ENCODE measurements around the gene RASGEF1B.

RASGEF1B gene

DNA sequence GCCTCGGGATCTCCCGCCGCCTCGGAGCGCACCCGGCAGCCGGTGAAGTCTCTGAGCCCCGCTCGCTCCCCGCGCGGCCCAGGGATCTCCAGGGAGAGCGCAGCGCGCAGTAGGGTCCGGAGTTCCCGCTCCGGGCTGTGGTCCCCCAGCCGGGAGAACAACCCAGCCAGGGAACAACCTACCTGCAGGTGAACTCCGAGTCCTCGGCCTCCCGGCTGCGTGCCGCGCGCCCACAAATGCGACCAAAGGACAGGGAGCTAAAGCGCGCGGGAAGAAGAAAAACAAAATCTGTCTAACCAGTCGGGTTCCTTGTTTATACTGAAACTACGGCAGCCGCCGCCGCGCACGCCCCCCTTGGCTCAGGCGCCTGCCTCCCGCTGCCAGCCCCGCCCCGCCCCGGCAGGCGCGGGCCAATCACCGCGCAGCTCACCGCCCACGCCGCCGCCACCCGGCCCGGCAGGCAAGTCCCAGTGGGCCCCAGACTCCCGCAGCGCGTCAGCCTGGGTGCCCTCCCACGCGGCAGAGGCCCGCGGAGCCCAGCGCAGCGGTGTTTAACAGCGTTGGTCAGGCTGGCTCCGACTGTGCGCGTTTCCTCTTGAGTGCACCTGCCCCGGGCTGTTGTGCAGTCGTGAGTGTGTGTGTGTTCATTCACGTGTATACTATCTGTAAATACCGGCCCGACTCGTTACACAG lies at the start of gene RASGEF1B:
RASGEF1B (minus strand) TSS at position 320 of the 693 bp plus-strand sequence. CDS start 12,399 bp downstream, outside the sequence.
- H3K4me1 Mint-ChIP-seq (ENCODE audit: low read depth): peaks cover 58% of the 10 kb centered on the region
- H3K4me3 Mint-ChIP-seq: peak within 1 kb of the TSS; percentile 94
- peak within 1 kb of the TSS; percentile 94 for H3K27ac Mint-ChIP-seq
- no peaks in the 10 kb centered on the region for H3K36me3 Mint-ChIP-seq (ENCODE audit: low read depth)
- no peaks in the 10 kb centered on the region for H3K9me3 Mint-ChIP-seq
- no peaks in the 10 kb centered on the region for H3K27me3 Mint-ChIP-seq

DNA sequence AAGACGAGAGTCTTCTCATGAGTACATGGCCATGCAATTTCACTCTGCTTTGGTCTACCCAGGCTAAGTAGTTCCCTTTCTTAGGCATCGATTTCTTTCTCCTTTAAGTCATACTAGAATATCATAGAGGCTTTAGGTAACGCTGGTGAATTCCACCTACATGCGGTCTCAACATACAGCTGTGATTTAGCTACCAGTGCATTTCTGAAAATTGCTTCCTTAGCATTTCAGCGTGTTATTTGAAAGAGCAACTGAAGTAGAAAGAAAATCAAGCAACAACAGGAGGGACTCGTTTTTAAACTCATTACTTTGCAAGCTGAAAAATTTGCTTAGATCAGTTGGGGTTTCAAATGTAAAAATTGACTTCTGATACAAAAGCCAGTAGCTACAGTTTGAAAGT lies 48.1 kb upstream of the RASGEF1B start:
- Mint-ChIP-seq H3K36me3 (ENCODE audit: low read depth) (no peaks in the 10 kb centered on the region), H3K27ac (no peak overlapping the region), H3K4me3 (no peak overlapping the region), H3K4me1 (ENCODE audit: low read depth) (peaks cover 18% of the 10 kb centered on the region), H3K9me3 (no peaks in the 10 kb centered on the region), H3K27me3 (no peaks in the 10 kb centered on the region)

DNA sequence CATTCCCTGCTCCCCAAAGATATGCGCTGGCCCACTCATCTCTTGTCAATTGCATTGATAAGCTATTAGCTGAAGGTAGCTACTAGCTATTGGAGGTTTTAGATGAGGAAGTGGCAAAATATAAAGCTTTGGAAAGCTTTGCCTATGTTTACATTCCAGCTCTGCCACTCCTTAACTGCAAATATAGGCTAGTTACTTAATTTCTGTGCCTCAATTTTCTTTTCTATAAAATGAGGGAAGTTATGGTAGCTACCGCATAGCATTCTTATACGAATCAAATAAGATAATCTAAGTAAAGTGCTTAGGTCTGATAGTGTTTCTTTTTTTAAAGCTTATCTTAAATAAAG lies 47.7 kb upstream of the RASGEF1B start:
- no peaks in the 10 kb centered on the region for H3K9me3 Mint-ChIP-seq
- no peak overlapping the region for H3K4me3 Mint-ChIP-seq
- peaks cover 18% of the 10 kb centered on the region for H3K4me1 Mint-ChIP-seq (ENCODE audit: low read depth)
- H3K36me3 Mint-ChIP-seq (ENCODE audit: low read depth): no peaks in the 10 kb centered on the region
- no peak overlapping the region for H3K27ac Mint-ChIP-seq
- H3K27me3 Mint-ChIP-seq: no peaks in the 10 kb centered on the region

DNA sequence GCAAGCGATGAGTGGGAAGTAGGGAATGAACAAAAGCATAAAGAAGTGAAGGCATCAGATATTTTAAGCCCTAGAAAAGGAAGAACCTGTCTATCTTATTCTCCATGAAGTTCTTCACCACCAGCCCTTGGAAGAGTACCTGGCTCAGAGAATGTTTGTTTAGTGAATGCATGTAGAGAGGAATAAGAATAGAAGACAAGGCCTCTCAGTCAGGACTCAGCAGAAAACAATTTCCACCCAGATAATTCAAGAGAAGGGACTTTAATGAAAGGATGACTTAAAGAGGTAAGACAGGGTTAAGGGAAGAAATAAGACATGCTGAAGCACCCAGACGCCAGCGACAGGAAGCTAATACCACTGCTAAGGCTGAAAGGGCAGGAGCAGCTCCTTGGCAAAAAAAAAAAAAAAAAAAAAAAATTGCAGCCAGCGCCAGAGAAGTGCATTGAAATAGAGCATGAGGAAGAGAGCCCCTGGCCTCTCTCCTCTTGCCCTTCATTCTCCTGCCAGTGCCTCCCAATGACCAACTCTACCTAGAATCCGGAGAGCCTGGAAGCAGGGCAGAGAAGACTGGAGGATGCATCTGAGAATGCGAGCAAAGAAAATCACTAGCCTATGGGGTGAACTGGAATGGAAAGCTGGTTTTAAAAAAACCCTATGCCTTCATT lies 47.2 kb upstream of the RASGEF1B start:
- no peak overlapping the region for H3K4me3 Mint-ChIP-seq
- H3K36me3 Mint-ChIP-seq (ENCODE audit: low read depth): no peaks in the 10 kb centered on the region
- H3K27me3 Mint-ChIP-seq: no peaks in the 10 kb centered on the region
- H3K9me3 Mint-ChIP-seq: no peaks in the 10 kb centered on the region
- H3K4me1 Mint-ChIP-seq (ENCODE audit: low read depth): peaks cover 17% of the 10 kb centered on the region
- no peak overlapping the region for H3K27ac Mint-ChIP-seq

DNA sequence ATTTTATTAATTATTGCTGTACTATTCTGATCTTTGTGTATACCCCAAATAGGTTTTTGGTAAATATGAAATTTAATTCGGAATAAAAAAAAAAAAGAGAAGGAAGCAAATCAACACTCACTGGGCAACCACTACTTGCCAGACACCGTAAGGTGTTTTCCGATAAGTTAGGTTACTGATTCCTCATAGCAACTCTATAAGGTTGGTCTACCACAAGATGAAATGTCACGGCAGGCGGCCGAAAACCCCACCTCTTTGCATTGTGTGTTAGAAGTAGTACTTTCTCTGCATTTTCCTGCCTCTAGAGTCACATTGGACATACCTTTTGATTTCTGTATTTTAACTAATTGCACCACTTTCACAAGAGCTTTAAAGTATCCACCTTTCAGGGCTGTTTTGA lies 44.5 kb upstream of the RASGEF1B start:
- Mint-ChIP-seq H3K4me1 (ENCODE audit: low read depth) (peaks cover 28% of the 10 kb centered on the region), H3K36me3 (ENCODE audit: low read depth) (no peaks in the 10 kb centered on the region), H3K27ac (no peak overlapping the region), H3K9me3 (no peaks in the 10 kb centered on the region), H3K4me3 (no peak overlapping the region), H3K27me3 (no peaks in the 10 kb centered on the region)

DNA sequence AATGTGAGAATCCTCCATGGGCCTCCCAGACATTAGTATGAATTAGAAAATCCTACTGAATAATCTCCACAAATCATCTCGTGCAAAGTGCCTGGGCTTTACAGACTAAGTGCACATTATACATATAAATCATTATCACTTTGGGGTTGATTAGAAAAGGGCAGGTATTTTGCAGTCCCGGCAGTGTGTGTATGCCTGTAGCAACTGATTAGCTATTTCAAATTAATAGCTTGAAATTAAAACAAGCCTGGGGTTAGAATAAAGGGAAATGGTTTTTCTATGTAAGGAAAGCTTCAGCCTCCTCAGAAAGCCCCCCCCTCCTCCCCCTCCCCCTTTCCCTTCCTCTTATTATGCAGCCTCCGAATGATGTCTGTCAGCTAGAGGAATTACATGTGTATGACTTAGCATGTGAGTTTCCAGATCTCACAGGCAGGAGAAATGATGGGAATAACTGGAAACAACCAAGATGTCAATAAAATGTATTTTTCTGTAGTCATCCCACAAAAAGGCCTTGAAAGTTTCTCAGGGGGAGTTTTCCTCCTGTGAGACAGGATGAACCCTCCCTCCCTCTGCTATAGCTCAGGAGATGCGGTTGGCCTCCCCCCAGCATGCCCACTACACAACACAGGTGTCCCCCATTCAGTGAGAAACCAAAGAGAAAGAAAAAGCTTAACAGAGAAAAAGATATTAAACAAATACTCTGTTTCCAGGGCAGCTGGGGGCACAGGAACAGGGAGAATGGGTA lies 41.2 kb upstream of the RASGEF1B start:
- Mint-ChIP-seq H3K4me3 (no peak overlapping the region), H3K9me3 (no peaks in the 10 kb centered on the region), H3K27ac (no peak overlapping the region)

DNA sequence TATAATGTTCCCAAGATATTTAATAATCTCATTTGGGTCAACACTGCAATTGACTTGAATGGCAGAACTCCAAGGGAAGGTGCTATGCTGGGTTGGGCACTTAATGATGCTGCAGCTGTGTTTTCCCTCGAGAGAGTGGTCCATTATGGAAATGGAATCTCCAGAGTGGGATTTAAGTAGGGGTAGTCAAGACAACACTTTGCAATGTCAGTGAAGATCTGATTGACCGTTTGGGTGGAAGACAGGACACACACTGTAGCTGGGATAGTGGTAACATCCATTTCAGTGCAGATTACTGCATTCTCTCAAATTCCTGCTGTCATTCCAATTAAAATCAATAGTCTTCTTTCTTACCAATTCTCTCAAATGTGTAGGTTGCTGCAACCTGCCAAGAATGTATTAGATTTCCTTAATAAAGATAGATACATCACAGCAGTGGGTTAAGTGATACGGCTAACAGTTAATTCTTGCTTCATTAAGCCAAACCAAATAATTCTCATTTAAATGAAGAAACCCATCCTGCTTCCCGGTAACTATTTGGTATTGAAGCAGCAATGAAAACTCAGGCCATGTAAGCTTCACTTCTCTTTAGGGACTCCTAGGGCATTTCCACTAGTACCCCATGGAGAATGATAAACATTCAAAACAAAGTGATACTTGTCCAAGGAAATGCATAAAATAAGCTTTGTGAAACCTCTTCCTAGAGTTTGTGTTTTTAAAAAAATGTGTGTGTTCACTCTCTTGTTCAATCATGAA lies 40.5 kb upstream of the RASGEF1B start:
- H3K4me3 Mint-ChIP-seq: no peak overlapping the region
- no peaks in the 10 kb centered on the region for H3K36me3 Mint-ChIP-seq (ENCODE audit: low read depth)
- no peaks in the 10 kb centered on the region for H3K9me3 Mint-ChIP-seq
- H3K4me1 Mint-ChIP-seq (ENCODE audit: low read depth): peaks cover 67% of the 10 kb centered on the region
- H3K27ac Mint-ChIP-seq: no peak overlapping the region
- H3K27me3 Mint-ChIP-seq: no peaks in the 10 kb centered on the region

More for the DNA sequence above, 41.2 kb upstream of the RASGEF1B start:
- H3K36me3 Mint-ChIP-seq (ENCODE audit: low read depth): no peaks in the 10 kb centered on the region
- H3K27me3 Mint-ChIP-seq: no peaks in the 10 kb centered on the region
- H3K4me1 Mint-ChIP-seq (ENCODE audit: low read depth): peaks cover 59% of the 10 kb centered on the region

DNA sequence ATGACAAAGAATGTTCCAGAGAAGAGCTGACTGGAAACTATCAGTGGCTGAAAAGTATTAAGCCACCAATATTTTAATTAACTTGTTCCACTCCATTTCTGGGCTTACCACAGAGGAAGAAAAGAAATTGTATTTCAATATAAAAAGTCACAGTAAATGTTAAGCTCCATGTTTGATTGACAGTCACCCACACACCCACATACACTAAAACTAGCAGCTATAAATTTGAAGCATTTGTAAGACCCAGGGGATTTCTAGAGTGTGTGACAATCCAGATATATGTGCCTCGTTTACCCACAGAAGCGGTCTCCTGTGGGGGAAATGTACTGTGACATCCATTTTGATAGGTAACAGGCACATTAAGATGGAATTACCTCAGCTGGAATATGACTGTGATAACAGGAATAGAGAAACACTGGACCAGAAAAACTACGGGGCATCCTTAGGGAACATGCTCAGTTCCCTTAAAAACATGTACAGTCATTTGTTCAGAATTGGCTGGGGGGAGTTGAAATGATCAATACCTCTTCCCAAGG lies 39.0 kb upstream of the RASGEF1B start:
- H3K4me1 Mint-ChIP-seq (ENCODE audit: low read depth): peaks cover 76% of the 10 kb centered on the region
- H3K27ac Mint-ChIP-seq: no peak overlapping the region
- H3K36me3 Mint-ChIP-seq (ENCODE audit: low read depth): no peaks in the 10 kb centered on the region
- H3K9me3 Mint-ChIP-seq: no peaks in the 10 kb centered on the region
- no peaks in the 10 kb centered on the region for H3K27me3 Mint-ChIP-seq
- H3K4me3 Mint-ChIP-seq: no peak overlapping the region

DNA sequence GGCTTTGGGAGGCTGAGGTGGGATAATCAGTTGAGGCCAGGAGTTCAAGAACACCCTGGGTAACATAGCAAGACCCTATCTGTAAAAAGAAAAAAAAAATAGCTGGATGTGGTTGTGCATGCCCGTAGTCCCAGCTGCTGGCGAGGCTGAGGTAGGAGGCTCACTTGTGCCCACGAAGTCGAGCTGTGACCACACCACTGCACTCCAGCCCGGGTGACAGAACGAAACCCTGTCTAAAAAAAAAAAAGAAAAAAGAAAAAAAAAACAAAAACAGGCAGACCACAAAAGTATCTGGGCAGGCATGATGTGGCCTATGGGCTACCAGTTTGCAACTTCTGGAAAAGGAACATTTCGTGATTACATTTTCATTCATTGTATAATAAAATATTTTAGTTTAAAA lies 38.1 kb upstream of the RASGEF1B start:
- Mint-ChIP-seq H3K4me1 (ENCODE audit: low read depth) (peaks cover 85% of the 10 kb centered on the region), H3K4me3 (no peak overlapping the region), H3K9me3 (no peaks in the 10 kb centered on the region), H3K27ac (no peak overlapping the region), H3K36me3 (ENCODE audit: low read depth) (no peaks in the 10 kb centered on the region), H3K27me3 (no peaks in the 10 kb centered on the region)

DNA sequence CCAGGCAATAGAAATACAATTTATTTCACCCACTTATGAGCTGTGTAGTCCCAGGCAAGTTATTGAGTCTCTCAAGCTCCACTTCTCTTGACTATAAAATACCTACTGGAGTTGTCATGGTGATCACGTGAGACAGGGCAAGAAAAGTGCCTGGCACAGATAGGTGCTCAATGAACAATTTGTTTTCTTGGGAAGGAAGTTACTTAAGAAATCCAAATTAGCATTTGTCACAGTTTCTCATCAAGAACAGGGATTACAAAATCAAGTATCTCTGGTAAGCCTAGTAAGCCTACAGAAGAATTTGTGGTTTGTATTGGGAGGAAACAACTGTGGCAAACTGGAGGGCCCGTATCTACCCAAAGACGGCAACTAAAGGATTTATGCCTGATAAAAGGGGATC lies 37.5 kb upstream of the RASGEF1B start:
- Mint-ChIP-seq H3K27me3 (no peaks in the 10 kb centered on the region), H3K9me3 (no peaks in the 10 kb centered on the region), H3K4me1 (ENCODE audit: low read depth) (peaks cover 91% of the 10 kb centered on the region), H3K4me3 (no peak overlapping the region), H3K36me3 (ENCODE audit: low read depth) (no peaks in the 10 kb centered on the region), H3K27ac (peak overlapping the region; percentile 54)

DNA sequence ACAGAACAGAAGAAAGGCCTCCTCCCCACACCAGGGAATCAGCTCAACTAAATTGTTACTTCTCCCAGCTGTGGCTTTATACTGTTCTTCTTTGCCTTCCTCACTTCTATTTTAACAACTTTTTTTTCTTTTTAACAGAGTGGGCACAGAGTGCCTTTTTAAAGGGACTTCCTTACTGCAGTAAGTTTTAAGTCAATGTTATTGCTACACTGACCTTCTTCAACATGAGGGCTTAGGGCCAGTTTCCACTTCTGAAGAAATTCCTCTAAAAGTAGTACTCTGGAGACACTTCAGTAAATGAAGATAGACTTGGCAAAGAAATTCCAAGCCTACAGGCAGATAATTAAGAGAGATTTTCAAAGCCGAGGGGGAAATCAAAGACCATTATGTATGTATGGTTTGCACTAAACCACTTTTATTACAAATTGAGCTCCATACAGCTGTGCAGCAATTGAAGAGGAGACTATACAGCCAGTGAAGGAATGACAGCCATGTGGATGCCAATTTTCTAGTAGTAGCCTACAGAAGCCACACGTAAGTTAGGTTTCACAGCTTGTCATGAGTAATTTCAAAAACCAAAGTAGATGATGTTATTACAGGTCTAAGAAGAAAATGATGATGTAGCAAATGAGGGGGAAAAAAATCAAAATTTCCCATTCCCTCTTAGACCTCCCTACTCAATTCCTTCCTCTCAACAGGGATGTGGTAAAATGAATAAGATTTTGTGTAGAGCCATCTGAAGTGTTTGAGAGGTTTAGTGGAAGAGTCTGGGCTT lies 36.9 kb upstream of the RASGEF1B start:
- H3K4me1 Mint-ChIP-seq (ENCODE audit: low read depth): peaks cover 97% of the 10 kb centered on the region
- no peaks in the 10 kb centered on the region for H3K9me3 Mint-ChIP-seq

DNA sequence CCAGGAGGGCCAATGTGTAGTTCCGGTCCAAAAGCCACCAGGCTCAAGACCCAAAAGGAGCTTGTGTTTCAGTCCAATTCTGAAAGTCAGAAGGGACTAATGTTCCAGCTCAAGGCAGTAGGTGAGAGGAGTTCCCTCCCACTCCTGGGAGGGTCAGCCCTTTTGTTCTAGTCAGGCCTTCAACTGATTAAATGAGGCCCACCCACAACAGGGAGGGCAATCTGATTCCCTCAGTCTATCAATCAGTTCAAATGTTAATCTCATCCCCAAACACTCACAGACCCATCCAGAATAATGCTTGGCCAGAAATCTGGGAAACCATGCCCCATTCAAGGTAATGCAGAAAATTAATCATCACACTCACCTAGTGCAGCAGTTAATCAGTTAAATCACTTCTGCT lies 35.8 kb upstream of the RASGEF1B start:
- H3K9me3 Mint-ChIP-seq: no peaks in the 10 kb centered on the region

More for the DNA sequence above, 36.9 kb upstream of the RASGEF1B start:
- Mint-ChIP-seq H3K4me3 (no peak overlapping the region), H3K27me3 (no peaks in the 10 kb centered on the region), H3K27ac (peak overlapping the region; percentile 54), H3K36me3 (ENCODE audit: low read depth) (no peaks in the 10 kb centered on the region)

DNA sequence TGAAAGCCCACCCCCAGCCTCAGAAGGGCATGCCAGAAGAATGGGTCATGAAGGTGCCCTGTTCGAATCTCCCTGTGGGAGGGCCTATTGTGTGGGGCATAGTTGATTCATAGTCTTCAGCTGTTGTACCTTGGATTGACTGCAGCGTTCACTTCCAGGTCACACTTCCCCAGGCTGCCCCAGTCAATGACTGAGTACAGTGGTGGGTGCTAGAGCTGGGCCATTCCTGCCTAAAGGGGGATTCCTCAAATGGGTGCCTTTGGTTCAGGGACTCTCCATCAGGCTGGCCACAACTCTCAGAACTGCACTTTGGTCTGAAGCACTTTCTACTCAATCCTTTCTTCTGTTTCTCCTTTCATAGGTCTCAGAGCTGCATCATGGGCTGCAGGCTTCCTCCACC lies 35.0 kb upstream of the RASGEF1B start:
- Mint-ChIP-seq H3K27me3 (no peaks in the 10 kb centered on the region), H3K4me1 (ENCODE audit: low read depth) (peaks cover 84% of the 10 kb centered on the region), H3K4me3 (no peak overlapping the region), H3K36me3 (ENCODE audit: low read depth) (no peaks in the 10 kb centered on the region), H3K9me3 (no peaks in the 10 kb centered on the region), H3K27ac (peak overlapping the region; percentile 77)

More for the DNA sequence above, 35.8 kb upstream of the RASGEF1B start:
- H3K4me3 Mint-ChIP-seq: no peak overlapping the region
- H3K27me3 Mint-ChIP-seq: no peaks in the 10 kb centered on the region
- no peaks in the 10 kb centered on the region for H3K36me3 Mint-ChIP-seq (ENCODE audit: low read depth)
- peaks cover 89% of the 10 kb centered on the region for H3K4me1 Mint-ChIP-seq (ENCODE audit: low read depth)
- peak overlapping the region; percentile 21 for H3K27ac Mint-ChIP-seq

DNA sequence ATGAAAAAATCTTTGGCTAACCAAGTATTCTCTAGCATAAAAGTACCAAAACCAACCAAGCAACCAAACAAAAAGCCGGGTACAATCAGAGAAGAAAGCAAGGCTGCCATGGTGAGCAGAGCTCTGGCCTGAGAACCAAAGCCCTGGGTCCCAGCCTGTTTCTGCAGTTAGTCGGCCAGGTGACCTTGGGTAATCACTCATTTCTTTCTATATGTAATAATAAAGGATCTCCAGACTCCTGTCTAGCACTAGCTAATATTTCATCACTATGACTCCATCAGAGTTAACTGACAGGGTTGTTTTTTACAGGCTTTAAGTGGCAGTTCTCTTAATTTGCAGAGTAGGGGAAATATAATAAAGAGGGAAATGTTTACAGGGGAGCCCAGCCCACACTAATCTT lies 34.0 kb upstream of the RASGEF1B start:
- H3K27ac Mint-ChIP-seq: peak overlapping the region; percentile 63
- H3K9me3 Mint-ChIP-seq: no peaks in the 10 kb centered on the region
- H3K27me3 Mint-ChIP-seq: no peaks in the 10 kb centered on the region
- H3K4me3 Mint-ChIP-seq: peak overlapping the region; percentile 67
- peaks cover 80% of the 10 kb centered on the region for H3K4me1 Mint-ChIP-seq (ENCODE audit: low read depth)
- no peaks in the 10 kb centered on the region for H3K36me3 Mint-ChIP-seq (ENCODE audit: low read depth)
